ENCODE measurements around the gene POC5.

Gene POC5

DNA sequence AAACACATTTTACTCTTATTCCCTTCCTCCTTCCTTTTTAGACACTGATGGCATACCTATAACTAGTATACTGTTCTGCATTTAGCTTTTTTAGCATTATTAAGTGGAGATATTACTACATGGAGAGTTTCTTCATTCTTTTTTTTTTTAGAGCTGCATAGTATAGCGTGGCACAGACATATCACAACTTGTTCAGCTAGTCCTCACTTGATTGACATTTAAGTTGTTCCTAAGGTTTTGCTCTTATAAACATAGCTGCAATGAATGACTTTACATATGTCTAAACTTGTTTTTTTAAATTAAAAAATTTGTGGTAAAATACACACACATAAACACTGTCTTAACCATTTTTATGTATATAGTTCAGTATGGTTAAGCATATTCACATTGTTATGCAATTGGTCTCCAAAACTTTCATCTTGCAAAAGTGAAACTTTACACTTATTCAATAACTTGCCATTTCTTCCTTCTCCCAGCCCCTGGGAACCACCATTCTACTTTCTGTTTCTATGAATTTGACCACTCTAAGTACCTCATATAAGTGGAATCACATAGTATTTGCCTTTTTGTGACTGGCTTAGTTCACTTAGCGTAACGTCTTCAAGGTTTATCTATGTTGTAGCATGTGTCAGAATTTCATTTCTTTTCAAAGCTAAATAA is 57.3 kb downstream of the POC5 start:
- DNase-seq (ENCODE audit: low spot score): no peak

DNA sequence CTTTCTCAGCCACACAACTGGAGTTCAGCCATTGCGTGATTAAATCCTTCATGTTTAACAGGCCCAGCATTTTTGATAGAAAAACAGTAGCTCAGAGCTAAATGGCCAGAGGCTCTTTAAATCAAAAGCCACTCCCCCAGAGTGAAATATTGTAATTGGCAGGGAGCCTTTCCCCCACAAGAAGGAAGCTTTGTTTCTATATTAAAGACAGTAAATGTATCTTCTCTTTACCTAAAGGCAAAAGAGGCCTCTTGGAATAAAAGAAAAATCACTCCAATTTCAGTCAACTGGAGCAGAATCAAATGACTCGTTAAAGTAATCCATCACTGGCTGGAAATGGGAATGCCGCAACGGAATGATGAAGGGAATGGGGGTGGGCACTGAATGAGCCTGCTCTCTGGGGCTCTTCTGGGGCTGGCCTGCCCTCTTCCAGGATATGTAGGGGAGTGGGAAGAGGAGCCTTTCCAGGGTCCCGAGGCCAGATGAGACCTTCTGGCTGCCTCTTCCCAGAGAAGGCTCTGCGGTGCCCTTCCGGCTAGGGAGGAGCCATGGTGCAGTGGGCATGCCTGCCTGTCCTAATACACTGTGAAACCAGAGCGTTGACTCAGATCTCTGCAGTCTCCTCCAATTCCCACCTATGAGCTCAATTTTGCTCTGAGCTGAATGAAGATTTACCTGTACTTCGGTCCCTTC is 60.8 kb downstream of the POC5 start:
- DNase-seq (ENCODE audit: low spot score): peak; percentile 27

DNA sequence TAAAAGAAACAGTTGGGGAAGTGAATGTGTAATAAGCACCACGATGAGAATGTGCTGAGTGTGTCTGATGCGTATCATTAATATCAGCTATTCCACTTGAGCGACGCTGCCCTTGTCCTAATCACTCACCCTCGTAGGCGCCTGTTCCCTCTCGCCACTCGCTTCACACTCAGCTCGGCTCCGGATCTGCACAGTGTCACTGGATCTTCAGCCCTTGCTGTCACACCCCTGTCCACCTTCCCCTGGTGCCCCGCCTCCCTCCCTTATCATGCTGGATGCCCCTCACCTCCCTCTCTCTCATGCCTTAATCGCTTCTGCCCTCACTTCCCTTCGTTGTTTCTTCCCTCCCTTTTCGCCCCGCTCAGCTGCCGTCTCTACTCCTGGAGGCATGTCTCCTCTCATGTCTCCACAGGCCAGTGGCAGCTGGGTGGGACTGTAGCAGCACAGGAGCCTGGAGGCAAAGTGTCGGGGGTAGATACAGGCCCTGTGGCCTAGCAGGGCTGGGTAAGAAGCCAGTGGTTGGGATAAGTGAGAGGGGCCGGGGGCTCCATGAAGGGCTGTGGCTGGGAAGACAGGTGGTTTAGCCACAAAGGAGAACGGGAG is 62.4 kb downstream of the POC5 start:
- no peak for DNase-seq (ENCODE audit: low spot score)

DNA sequence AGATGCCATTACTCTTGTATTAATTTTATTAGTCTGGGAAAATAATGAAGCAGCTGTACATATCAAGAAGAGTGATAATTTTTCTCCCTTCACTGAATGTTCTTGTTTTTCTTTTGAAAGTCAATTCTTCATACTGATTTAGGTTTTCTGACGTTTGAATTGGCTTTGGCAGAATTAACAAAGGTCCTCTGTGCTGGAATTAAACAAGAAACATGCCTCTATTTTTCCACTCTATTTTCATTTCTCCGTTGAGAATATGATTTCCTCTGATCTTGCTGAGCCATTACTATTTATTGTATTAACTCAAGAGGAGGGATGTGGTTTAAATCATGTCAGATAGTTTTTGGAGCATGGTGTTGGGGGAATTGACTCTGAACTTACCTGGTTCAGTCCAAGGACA is 63.7 kb downstream of the POC5 start:
- no peak for DNase-seq (ENCODE audit: low spot score)

DNA sequence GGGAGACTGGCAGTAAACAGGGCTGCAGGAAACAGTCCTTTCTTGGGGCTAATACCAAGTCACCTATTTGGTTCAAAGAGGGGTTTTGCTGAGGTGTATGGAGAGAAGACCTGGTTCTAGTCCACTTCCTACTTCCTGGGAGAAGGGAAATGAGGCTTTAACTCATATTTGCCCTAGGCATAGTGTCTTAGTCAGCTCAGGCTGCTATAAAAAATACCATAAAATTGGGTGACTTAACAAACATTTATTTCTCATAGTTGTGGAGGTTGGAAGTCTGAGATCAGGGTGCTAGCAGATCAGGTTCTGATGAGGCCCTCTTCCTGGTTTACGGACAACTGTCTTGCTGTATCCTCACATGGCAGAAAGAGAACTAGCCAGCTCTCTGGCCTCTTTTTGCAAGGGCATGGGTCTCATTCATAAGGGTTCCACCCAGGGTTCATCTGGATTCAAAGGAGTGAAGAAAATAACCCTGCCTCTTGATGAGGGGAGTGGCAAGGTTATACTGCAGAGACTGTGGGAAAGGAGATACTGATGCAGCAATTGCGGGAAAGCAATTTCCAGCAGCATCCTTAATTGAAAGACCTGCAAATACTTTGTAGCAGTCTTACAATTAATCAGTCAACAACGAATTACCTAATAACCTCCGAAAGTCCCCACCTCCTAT is 65.5 kb downstream of the POC5 start:
- DNase-seq (ENCODE audit: low spot score): no peak

DNA sequence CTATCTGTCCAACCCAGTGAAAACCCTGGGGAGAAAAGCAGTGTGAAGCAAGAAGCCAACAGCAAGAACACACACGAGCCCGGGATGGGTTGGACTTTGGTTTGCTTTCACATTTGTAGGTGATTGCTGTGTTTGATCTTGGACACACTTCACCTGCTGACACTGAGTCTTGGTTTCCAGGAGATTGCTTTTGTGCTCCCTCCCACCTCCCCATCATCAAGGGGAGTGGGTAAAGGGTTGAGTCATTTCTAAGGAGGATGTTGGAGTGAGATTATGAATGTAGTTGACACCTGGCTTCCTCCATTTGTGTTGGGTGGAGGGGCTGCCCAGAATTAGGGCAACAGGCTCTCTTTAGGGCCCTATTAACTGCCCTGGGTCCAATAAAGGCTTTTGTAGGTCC is 68.5 kb downstream of the POC5 start:
- DNase-seq (ENCODE audit: low spot score): no peak

DNA sequence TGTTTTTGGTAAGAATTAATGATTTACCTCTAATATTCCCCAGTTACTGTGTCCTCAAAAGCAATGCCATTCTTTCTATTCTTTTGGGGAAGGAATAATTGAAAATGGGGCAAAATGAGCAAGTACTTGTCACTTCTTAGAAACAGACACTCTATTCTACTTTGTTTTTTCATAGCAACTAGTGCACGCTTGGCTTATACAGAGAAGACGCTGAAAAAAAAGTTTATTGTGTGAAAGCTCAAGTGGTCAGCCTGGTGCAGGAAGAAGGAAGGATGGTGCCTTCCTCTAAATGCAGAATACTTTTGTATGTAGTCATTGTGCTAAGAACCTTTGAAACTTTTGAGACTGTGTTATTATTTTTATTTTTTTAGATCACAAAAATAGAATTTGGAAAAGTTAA is 76.4 kb downstream of the POC5 start:
- DNase-seq (ENCODE audit: low spot score): no peak

DNA sequence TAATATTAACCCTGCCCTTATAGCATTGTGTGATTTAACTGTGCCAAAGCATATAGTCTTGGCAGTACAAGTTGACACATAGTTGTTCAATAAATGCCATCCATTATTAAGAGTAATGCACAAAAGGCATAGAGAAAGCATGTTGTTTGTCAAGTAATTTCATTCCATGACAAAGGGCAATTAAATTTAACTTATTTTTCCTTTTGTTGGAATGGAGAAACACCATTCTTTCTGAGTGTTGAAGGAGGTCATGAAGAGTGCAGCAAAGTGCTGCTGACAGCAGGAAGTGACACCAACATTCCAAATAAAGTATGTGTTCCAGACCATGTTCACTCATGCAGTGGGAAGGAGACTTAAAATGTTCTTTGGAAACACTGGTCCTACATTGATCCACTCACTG is 76.8 kb downstream of the POC5 start:
- no peak for DNase-seq (ENCODE audit: low spot score)

DNA sequence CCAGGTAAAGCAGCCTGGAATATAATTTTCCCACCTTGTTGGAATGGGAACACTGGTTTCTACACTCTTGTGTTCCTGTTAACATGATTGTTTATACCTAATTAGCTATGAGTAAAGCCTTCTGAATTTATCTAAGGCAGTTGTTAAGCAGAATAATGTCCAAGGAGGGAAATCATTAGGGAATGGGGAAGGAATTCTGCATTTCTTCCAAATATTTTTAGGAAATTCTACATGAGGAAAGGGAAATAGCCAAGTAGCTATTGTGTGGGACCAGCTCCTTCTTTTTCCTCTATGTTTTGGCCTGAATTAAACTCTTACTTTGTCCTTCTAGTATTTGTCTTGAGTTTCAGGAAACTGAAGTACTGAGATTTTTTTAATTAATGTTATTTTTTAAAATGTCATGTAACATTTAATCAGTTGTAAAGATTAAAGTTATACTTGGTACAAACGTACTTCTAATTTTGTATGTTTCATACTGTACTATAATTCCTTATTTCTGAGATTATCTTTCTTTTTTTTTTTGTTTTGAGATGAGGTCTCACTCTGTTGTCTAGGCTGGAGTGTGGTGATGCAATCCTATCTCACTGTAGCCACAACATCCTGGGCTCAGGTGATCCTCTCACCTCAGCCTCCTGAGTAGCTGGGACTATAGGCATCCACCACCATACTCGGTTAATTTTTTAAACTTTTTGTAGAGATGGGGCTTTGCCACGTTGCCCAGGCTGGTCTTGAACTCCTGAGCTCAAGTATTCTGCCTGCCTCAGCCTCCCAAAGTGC is 77.5 kb downstream of the POC5 start:
- no peak for DNase-seq (ENCODE audit: low spot score)

DNA sequence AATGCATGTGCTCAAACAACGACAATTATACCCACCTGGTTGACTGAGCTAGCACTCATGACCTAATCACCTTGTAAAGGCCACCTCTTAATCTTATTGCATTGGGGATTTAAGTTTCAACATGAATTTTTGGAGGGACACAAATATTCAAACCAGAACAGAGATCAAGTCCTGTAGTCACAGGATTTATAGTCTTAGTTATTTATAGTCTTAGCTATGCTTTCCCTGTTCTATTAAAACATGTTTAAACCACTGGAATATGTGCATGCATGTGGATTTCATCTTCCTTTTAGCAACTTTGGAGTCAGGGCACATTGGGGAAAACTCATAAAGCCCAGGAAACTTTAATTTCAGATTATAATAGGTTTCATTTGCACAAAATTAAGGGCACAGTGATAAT is 79.3 kb downstream of the POC5 start:
- DNase-seq (ENCODE audit: low spot score): no peak

DNA sequence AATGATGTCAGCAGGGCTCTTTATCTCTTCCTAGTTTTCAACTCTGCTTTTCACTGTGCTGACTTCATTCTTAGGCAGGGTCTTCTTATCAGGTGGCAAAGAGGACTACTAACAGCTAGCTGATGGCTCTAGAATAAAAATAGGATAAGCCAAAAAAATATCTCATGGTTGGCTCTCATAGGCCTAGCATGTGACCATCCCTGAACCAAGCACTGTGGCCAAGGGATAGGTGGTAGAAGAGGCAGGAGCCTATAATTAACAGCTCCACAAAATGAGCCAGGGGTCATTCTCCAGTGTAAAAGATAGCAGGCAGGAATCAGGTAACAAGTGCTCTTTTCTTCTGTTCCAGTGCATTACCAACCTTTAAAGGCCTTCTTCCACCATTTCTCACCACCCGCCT is 84.9 kb downstream of the POC5 start:
- DNase-seq (ENCODE audit: low spot score): no peak

DNA sequence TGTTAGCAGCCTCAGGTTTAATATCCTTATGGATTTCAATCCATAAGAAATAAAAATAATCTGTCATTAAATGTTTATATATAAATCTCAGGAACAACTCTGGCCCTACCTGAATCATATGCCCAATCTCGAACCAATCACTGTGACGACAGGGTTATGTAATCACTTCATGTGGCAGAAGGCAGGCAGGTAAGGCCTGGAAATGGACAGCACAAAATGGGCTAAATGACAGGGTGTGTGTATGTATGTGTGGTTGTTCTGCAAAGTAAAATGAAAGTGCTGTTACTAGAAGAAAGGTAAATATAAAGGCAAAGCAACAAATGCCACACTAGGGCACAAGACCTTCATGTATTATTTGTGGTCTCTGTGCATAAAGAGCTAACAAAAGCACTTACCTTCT is 86.4 kb downstream of the POC5 start:
- DNase-seq (ENCODE audit: low spot score): no peak

DNA sequence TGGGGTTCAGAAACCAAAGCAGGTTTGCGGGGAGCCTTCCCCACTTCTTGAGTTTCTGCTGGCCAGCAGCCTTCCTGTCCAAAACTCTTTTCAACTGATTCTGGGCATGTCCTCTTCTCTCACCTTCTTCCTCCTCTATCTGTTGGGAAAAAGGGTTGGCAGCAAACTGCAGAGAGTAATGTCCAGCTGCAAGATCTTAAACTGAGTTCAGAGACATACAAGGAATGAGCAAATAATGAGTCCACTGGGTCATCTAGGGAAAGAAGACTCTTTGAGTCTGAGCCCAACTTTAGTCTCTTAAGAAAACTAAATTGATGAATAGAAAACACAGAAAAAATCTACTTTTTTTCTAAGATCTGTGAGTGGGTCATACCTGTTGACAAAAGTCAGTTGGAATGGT is 89.4 kb downstream of the POC5 start:
- no peak for DNase-seq (ENCODE audit: low spot score)

DNA sequence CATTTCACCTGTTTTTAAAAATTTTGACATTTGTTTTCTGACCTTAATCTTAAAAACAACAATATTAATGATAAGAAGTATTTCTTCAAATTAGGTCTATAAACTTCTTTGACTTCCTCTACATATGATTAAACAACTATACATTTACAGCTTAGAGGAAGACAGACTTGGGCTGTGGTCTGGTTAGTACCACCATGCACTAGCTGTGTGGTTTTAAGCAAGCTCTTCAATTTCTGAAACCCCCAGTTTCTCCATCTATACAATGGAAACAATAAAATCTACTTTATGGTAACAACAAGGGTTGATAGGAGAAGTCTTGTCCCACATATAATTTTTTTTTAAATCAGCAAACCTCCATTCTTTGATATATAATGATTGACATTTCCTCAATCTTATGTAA is 90.3 kb downstream of the POC5 start:
- DNase-seq (ENCODE audit: low spot score): no peak
